HCT116 (cell line): ENCODE measurements around the gene ACER1.

ENCODE experiments used
- CBX3 ChIP-seq: IDR thresholded peaks from 2 replicates; pipeline ENCODE4 v1.6.1; 2012; ENCODE audit warnings: low read depth
- POLR2A ChIP-seq: IDR thresholded peaks from 2 replicates; pipeline ENCODE4 v1.7.0; 2011; ENCODE audit warnings: borderline replicate concordance; ENCODE audit not compliant: insufficient read depth, insufficient read length; ENCODE audit errors: extremely low read depth
- POLR2AphosphoS5 ChIP-seq: IDR thresholded peaks from 2 replicates; pipeline ENCODE4 v1.6.1; 2011; ENCODE audit warnings: mild to moderate bottlenecking, low read depth, low read length, moderate library complexity
- RAD21 ChIP-seq: IDR thresholded peaks from 2 replicates; pipeline ENCODE4 v1.6.1; 2012; ENCODE audit warnings: low read depth, mild to moderate bottlenecking
- TF ChIP-seq, protein P1 (sequence below): IDR thresholded peaks from 2 replicates; pipeline ENCODE4 v1.6.1; 2012
- TF ChIP-seq, protein P2 (sequence below), 3 experiments: fragments of 200-600 bp in 1 of 3; sonication (generic) in 1 of 3; IDR thresholded peaks in 2 of 3; conservative IDR thresholded peaks in 1 of 3; 2 replicates each; pipeline ENCODE4 v1.5.1; 2012 to 2017; ENCODE audit warnings: low read depth in 2 of 3, low read length in 2 of 3, antibody characterized with exemption in 1 of 3, borderline replicate concordance in 1 of 3, control low read depth in 1 of 3, mild to moderate bottlenecking in 1 of 3, mixed read lengths in 1 of 3, mixed run types in 1 of 3, moderate library complexity in 1 of 3; ENCODE audit not compliant: insufficient read depth in 1 of 3

DNA sequence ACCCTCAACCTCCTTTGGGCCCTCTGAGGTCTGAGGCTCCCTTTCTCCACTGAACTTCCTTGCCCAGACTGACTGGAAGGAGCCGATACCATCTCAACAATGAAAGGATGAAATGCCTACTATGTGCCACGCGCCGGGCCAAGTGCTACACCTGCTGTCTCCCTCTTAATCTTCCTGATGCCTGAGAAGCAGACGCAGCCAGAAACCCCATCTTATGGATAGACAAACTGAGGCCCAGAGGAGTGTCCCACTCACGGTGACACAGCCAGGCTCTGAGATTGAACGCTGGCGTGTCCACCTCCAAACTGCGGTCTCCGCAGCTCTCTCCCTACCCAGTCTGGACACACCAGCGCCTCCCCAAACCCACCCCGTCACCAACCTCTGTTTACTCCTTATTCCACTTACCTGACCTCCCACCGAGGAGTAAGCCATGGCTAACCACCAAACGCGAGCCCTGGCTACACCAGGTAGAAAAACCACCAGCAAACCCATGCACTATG, 74.5 kb downstream of the ACER1 start:
- TF ChIP-seq POLR2AphosphoS5 = no peak
- no peak for TF ChIP-seq CBX3
- no peak for TF ChIP-seq RAD21
- TF ChIP-seq, protein P1, sequence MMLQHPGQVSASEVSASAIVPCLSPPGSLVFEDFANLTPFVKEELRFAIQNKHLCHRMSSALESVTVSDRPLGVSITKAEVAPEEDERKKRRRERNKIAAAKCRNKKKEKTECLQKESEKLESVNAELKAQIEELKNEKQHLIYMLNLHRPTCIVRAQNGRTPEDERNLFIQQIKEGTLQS = no peak
- no peak for TF ChIP-seq POLR2A
- TF ChIP-seq, protein P2, sequence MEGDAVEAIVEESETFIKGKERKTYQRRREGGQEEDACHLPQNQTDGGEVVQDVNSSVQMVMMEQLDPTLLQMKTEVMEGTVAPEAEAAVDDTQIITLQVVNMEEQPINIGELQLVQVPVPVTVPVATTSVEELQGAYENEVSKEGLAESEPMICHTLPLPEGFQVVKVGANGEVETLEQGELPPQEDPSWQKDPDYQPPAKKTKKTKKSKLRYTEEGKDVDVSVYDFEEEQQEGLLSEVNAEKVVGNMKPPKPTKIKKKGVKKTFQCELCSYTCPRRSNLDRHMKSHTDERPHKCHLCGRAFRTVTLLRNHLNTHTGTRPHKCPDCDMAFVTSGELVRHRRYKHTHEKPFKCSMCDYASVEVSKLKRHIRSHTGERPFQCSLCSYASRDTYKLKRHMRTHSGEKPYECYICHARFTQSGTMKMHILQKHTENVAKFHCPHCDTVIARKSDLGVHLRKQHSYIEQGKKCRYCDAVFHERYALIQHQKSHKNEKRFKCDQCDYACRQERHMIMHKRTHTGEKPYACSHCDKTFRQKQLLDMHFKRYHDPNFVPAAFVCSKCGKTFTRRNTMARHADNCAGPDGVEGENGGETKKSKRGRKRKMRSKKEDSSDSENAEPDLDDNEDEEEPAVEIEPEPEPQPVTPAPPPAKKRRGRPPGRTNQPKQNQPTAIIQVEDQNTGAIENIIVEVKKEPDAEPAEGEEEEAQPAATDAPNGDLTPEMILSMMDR (IDR thresholded peaks at IDR 0.05 in 2 of 3, conservative IDR thresholded peaks at IDR 0.05 in 1 of 3; ENCODE audit: borderline replicate concordance in 1 of 3, insufficient read depth in 1 of 3, low read depth in 2 of 3, low read length in 2 of 3) = no peak
